H1 (cell line): ENCODE data around the gene TNPO2. TPM values are rescaled to one million over a fixed set of nuclear protein-coding genes. Genes with fewer than 3 reads are reported as not detected.

Source experiments
- BCL11A ChIP-seq, 2 experiments: IDR thresholded peaks; one replicate each; pipeline ENCODE4 v1.6.1; 2011; ENCODE audit warnings: low read depth in 2 of 2, low read length in 2 of 2, mild to moderate bottlenecking in 2 of 2
- CHD7 ChIP-seq: fragments of 300-600 bp; sonication (generic); IDR thresholded peaks from 2 replicates; pipeline ENCODE4 v1.7.1; 2012; ENCODE audit warnings: low read length, moderate library complexity, mild to moderate bottlenecking, inconsistent platforms; ENCODE audit not compliant: insufficient replicate concordance
- RNF2 ChIP-seq: fragments of 200-900, 300-1000 bp; sonication (generic); IDR thresholded peaks from 2 replicates; pipeline ENCODE4 v1.7.1; 2016; ENCODE audit warnings: borderline replicate concordance, low read depth, mild to moderate bottlenecking, antibody characterized with exemption, low read length; ENCODE audit not compliant: poor library complexity, severe bottlenecking; ENCODE audit errors: missing control alignments
- SUZ12 ChIP-seq: fragments of 200-600 bp; sonication (generic); IDR thresholded peaks from 2 replicates; pipeline ENCODE4 v1.6.1; 2012; ENCODE audit warnings: mild to moderate bottlenecking, inconsistent platforms, low read length, moderate library complexity, mixed read lengths
- TBP ChIP-seq: IDR thresholded peaks from 2 replicates; pipeline ENCODE4 v1.6.1; 2011; ENCODE audit warnings: low read depth, low read length, improper control_type of control experiment
- USF2 ChIP-seq: IDR thresholded peaks from 2 replicates; pipeline ENCODE4 v1.6.1; 2011; ENCODE audit warnings: low read length, improper control_type of control experiment
- polyA plus RNA-seq, 7 experiments: library from polyadenylated mRNA; depleted of rRNA in 3 of 7; stranded (reverse) in 5 of 7; unstranded in 2 of 7; fragments of >200 nt in 5 of 7; fragments of 200-250 nt in 2 of 7; gene quantifications; 1 replicate in 5 of 7; 2 replicates in 1 of 7; 4 replicates in 1 of 7; pipeline versions ENCODE4 v1.2.1 to v1.2.3, GENCODE V29; 2011 to 2013; ENCODE audit warnings: missing spikeins in 2 of 7, mixed read lengths in 2 of 7
- total RNA-seq: library from RNA; stranded (reverse); fragmentation: NEBNext Ultra II Directional; extraction: Animal tissue kit (Norgen Biotek cat#: 25700); gene quantifications from 2 replicates; pipeline ENCODE4 v1.2.1, GENCODE V29; 2021

Gene TNPO2
- total and polyA plus RNA-seq, 2 of the 8 experiments (the other 6 are each of a cell fraction or from before 2014, with no cell fraction given) = 112 to 121 TPM

- TF ChIP-seq SUZ12 (no peak), RNF2 (no peak), BCL11A (IDR thresholded peaks at IDR 0.05; ENCODE audit: low read depth in 2 of 2, low read length in 2 of 2) (no peak), CHD7 (no peak), TBP (peak; percentile 67), USF2 (no peak)
Measured at GRCh38 chr19:12696366-12697335, 27.1 kb downstream of the TNPO2 start, which contains the start of gene FBXW9 (continued).
